Left renal cortex interstitium (tissue), 4 donors: ENCODE data around the gene GIT1. TPM values are rescaled to one million over a fixed set of nuclear protein-coding genes. Genes with fewer than 3 reads are reported as not detected.

ENCODE experiments used
- DNase-seq, 4 donors: peaks; one replicate each; pipeline ENCODE4 v3.0.0-alpha.2; 2013; ENCODE audit warnings: low read depth in 4 of 4, low spot score in 2 of 4, missing footprints in 1 of 4
- polyA plus RNA-seq, 4 donors: library from polyadenylated mRNA; unstranded; fragments of 120-200 nt; gene quantifications; one replicate each; pipeline ENCODE4 v1.2.1, GENCODE V29; 2013; ENCODE audit not compliant: insufficient read length in 4 of 4

GIT1 gene
- polyA plus RNA-seq, 4 donors: 41.2 to 55.4 (median 49.9) TPM

DNA sequence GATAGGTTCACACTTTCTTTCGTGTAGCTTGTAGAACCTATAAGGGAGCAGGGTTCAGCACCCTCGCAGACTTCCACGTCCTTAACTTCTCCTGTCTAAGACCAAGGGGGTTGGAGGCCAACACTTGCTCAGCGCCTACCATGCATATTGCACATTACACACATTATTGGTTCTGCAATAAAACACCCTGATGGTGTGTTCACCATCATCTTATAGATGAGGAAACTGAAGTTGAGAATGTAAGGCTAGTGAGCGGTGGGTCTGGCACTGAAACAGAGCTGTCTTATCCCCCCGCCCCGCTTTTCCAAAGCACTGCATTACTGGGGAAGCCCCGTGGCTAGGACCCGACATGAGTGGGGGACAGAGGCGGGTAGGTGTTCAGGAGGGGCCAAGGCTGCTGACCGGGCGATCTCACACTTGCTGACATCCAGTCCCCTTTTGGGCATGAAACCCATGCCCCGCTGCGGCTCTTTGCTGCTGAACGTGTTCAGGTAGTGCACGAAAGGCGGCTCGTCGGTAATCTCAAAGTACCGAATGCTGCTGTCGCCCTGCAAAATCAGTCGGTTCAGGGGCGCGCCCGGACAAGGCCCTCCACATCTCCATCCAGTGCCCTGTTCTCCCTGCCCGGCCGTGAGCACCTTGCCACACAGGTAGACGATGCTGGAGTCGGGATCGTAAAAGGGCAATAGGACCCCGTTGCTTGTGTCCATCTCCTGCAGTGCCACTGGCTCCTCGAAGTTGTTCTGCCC lies 27.0 kb upstream of the GIT1 start:
- no peak for DNase-seq

DNA sequence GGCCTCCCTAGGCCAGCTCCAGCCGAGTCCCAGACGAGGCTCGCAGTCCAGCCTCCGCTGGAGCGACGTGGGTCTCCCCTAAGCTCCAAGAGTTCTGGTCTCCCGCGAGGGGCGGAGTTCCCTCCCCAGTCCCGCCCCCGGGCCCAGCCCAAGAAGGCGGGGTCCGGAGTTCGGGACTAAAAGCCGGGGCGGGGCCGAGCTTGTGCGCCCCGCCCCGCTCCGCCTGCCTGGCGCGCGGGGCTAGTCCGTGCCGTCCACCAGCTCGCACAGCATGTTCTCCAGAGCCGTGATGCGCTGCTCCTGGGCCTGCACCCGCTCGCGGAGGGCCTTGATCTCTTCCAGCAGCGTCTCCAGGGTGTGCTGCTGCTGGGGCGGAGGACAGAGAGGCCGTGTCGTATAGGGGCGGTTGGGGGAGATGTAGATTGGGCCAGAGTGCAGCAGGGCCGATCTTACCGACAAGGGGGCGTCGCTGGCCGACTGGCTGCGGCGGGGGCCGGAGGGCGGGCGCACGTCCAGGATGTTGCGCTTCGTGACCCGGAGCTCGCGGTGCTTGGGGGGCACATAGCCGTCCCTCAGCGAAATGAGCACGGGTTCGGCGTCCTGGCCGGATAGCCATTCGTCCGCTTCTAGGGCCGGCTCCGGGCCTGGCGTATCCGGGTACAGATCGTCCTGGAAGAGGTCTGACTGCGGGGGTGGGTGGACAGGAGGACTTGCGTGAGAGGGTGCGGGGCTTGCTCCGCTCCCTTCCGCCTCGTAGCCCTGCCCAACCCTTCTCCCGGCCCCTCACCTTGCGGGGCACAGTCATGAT lies 26.2 kb upstream of the GIT1 start:
- DNase-seq: peak in 1 of 4 donors; percentile 83

DNA sequence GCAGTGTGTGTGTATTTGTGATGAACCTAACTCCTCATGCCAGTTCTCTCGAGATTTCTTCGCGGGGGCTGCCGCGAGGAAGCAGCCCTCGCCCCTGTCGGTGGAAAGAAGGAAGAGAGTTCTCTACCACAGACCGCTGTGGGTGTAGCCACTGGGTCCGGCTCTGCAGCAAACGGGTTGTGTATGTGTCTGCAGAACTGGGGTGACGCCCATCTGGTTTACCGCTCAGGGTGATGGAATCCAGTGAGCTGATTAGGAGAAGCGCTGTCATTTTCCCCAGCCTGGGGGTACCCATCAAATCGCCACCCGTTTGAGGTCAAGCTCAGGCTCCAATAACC lies 25.6 kb upstream of the GIT1 start:
- DNase-seq: no peak

DNA sequence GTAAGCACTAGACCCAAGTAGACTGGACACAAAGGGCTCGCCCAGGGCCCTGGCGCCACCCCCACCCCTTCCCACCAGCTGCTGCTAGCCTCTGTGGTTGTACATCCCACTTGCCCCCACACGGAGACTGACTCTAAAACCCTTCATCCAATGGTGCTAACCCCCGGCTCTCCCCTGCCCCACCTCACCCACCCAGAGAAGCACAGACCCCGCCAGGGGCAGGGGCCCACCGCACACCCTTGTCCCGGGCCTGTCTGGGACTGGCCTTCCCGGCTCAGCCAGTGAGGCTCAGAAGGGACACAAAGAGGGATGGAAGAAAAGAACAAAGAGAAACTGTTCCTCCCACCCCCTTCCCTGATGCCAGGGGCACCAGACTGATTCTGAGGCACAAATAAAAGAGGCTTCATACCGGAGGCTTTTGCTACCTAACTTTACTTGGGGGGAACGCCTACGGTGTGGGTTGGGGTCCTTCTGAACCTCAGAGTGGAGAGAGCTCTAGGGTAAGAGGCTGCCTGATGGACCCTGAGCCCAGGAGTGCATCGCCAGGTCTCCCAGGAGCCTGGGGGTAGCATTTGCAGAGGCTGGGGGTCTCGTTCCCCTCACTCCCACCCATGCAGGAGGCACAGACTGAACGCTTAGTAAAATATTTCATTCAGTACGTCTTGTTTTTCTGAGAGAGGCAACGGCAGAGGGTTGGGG lies 25.1 kb upstream of the GIT1 start:
- no peak for DNase-seq

GRCh38 chr17:29613856-29614255 lies 24.4 kb upstream of the GIT1 start:
- no peak for DNase-seq

- peak in 3 of 4 donors; percentile 73 to 87 (median 84) for DNase-seq
These were observed 23.9 kb upstream of the GIT1 start for GRCh38 chr17:29613352-29613837.

DNA sequence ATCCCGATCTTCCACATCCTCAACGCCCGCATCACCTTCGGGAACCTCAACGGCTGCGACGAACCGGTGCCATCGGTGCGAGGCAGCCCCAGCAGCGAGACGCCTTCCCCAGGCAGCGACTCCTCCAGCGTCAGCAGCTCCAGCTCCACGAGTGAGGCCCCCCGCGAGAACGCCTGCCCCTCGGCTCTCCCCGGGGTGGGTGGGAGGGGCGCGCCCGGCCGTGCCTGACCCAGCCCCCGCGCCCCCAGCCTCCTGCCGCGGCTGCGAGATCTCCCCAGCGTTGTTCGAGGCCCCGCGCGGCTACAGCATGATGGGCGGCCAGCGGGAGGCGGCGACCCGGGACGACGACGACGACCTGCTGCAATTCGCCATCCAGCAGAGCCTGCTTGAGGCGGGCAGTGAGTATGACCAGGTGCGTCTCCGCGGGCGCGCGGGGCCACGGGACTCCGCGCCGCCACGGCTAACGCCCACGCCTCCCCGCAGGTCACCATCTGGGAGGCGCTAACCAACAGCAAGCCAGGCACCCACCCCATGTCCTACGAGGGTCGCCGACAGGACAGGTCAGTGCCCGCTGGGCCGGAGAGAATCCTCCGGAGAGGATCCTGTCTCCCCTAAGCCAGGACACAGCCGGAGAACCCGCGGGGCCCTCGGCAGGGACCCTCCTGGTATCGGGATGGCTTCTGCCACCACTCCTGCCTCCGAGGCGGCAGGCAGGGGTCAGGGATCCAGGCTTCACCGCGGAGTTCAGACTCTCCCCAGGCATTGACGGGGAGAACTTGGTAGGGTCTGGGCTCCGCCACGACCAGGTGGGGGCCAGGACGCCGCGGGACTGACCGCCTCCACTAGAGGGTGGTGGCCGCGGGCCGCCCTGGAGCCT lies 23.2 kb upstream of the GIT1 start:
- no peak for DNase-seq

GRCh38 chr17:29612094-29612403 lies 22.6 kb upstream of the GIT1 start:
- DNase-seq: no peak

- DNase-seq: no peak
These were observed 22.1 kb upstream of the GIT1 start for GRCh38 chr17:29611351-29612093.

DNA sequence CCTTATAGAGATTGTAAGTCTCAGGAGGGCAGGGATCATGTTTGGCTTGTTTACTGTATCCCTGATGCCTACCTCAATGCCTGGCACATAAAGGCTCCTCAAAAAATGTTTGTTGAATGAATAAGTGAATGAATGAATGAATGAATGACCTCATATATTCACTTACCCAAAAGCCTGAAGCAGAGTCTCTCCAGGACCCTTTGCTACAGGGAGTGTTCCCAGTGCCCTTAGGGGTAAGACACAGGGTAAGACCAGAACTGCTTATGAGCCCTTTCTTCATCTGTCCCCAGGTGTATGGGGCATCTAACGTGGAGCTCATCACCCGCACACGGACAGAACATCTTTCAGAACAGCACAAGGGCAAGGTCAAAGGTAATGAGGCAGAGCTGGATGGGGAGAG lies 20.9 kb upstream of the GIT1 start:
- no peak for DNase-seq

GRCh38 chr17:29608986-29609385 lies 19.5 kb upstream of the GIT1 start:
- no peak for DNase-seq

DNA sequence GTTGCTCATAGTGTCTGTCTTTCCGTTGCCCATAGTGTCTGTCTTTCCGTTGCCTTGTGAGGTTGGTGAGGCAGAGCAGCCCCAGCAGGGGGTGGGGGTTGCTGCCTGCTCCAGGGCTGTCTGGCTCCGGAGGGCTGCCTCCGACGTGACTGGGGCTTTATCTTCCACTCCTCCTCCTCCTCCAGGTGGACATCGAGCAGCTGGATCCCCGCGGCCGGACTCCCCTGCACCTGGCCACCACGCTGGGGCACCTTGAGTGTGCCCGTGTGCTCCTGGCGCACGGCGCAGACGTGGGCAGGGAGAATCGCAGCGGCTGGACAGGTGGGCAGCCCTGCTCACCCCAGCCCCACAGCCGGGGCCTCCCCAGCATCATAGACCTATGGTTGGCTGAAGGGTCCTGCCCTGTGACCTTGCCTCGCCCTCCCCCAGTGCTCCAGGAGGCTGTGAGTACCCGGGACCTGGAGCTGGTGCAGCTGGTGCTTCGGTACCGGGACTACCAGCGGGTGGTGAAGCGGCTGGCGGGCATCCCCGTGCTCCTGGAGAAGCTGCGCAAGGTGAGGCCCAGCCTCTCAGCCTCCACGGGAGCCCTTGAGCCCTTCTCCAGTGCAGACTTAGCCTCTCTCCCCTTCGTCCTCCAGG lies 18.2 kb upstream of the GIT1 start:
- DNase-seq: no peak

DNA sequence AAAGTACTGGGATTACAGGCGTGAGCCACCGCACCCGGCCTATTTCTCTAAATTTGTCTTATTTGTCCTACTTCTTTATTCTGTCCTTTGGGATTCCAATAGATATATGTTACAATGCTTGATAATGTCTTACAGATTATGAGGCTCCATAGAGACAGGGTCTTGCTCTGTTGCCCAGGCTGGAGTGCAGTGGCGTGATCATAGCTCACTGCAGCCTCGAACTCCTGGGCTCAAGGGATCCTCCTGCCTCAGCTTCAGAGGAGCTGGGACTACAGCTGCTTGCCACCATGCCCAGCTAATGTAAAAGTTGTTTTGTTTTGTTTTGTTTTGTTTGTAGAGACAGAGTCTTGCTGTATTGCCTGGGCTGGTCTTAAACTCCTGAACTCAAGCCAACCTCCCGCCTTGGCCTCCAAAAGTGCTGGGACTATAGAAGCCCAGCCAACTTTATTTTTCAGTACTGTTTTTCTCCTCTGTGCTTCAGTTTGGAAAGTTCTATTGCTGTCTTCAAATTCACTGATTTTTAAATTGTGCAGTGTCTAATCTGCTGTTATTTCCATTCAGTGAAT lies 13.7 kb upstream of the GIT1 start:
- no peak for DNase-seq

GRCh38 chr17:29597361-29598172 lies 8.1 kb upstream of the GIT1 start:
- DNase-seq: no peak

DNA sequence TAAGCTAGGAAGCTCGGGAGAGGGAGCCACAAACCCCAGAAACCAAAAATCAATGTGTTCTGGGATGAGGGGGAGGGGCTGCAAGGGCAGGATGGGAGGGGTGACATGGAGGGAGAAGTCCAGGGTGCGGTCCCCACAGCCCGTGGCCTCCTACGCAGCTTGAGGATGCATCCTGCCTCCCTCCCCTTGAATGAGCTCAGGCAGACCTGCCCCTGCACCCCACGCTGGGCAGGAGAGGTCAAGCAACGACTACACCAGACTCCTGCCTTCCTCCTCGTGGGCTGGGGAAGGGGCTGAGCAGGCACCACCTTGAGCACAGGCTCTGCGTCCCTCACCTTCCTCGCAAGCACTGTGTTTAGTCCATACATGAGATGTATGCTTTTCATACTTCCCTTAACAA lies 7.4 kb upstream of the GIT1 start:
- no peak for DNase-seq

DNA sequence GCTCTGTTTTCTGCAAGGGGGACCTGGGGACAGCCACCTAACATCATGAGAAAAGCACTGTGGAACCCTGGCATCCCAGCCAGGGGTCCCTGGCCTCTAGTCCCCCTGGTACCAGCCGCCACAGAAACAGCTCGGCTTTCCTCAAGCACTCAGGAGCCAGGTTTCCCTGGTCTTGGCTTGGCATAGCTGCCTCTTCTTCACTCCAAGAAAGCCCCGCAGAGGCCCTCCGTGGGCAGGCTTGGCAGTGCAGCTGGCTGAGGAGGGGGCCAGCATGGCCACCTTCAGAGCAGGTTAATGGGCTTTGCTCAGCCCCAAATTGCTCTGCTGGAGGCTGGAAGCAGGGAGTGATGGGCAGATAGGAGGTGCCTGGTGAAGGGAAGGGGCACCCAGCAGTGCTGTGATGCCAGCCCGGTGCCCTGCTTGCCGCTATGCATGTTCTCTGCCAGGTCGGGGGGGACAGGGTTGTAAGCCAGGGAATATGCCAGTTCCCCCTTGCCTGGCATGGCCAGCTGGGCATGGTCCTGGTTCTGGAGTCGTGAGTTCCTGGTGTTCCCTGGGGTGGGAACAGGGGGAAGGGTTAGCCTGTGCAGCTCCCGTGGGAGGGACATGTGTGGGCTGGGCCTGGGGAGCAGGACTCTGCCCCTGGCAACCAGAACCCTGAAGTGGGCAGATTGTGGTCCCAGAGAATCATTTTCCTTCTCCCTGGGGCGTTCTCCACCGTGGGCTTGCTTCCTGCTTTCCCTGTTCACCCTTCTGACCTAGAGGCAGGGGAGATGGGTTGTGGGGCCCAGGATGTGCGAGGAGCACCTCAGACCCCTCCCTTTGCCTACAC lies 6.7 kb upstream of the GIT1 start:
- no peak for DNase-seq
